ENCODE measurements around the gene TOMM20.

Gene TOMM20

DNA sequence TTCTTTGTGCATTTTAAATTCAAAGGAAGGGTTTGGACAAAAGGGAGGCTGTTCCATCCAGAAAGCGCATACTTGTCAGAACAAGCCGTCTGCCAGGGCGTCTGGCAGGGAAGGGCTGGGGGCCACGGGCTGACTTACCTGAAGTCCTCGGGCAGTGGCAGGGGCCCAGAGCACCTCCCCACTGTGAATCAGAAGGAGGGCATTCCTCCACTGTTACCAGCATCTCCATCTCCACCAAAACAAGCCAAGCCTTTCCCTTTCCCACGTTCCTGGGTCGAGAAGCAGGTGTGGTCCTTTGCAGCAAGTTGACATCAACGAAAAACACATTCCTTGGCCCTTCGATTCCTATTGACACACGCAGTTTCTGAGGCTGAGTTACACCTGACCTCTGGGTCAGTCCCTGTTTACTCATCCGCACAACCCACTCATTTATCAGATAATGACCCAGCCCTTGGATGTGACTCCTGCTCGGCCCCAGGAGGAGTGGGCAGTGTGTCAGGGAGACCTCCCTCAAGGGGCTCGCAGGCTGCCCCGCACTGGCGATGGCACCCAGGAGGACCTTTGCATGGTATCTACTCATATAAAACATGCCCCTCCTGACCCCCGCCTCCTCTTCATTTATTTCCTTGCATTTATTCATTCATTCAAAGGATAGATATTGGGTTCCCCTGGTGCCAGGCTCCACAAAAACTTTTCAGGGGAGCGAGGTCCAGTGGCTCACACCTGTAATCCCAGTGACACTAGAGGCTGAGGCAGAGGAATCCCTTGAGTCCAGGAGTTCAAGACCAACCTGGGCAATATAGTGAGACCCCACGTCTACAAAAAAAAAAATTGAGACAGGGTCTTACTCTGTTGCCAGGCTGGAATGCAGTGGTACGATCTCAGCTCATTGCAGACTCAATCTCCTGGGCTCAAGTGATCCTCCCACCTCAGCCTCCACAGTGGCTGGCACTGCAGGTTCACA lies 60.2 kb downstream of the TOMM20 start:
- Histone ChIP-seq H3K36me3 (ENCODE audit: control insufficient read depth in 1 of 2, insufficient read depth in 2 of 2, low read length in 2 of 2) (no peaks in the 10 kb centered on the region), H3K9ac (ENCODE audit: low read depth in 1 of 2, low read length in 2 of 2) (peak overlapping the region; percentile 67 to 68), H3K4me1 (ENCODE audit: control insufficient read depth in 1 of 2, insufficient read depth in 2 of 2, low read length in 2 of 2) (peaks cover 36 to 41% of the 10 kb centered on the region in 2 donors)

GRCh38 chr1:235067396-235068157 lies 61.1 kb downstream of the TOMM20 start:
- H3K4me1 ChIP-seq (ENCODE audit: control insufficient read depth in 1 of 2, insufficient read depth in 2 of 2, low read length in 2 of 2) = peaks cover 39 to 45% of the 10 kb centered on the region in 2 donors
- no peaks in the 10 kb centered on the region for H3K9me3 ChIP-seq (ENCODE audit: control insufficient read depth in 1 of 2, low read length in 2 of 2)
- peak overlapping the region; percentile 4 to 58 for H3K4me3 ChIP-seq (ENCODE audit: low read depth in 1 of 2, low read length in 2 of 2)
- no peaks in the 10 kb centered on the region for H3K27me3 ChIP-seq (ENCODE audit: control insufficient read depth in 1 of 2, insufficient read depth in 2 of 2, low read length in 2 of 2)
- peak overlapping the region; percentile 67 to 68 for H3K9ac ChIP-seq (ENCODE audit: low read depth in 1 of 2, low read length in 2 of 2)
- H3K36me3 ChIP-seq (ENCODE audit: control insufficient read depth in 1 of 2, insufficient read depth in 2 of 2, low read length in 2 of 2) = no peaks in the 10 kb centered on the region
- H3K27ac ChIP-seq (ENCODE audit: low read depth, low read length) = peak overlapping the region; percentile 89

More for the DNA sequence above, 60.2 kb downstream of the TOMM20 start:
- Histone ChIP-seq H3K27ac (ENCODE audit: low read depth, low read length) (peak overlapping the region; percentile 89), H3K27me3 (ENCODE audit: control insufficient read depth in 1 of 2, insufficient read depth in 2 of 2, low read length in 2 of 2) (no peaks in the 10 kb centered on the region), H3K9me3 (ENCODE audit: control insufficient read depth in 1 of 2, low read length in 2 of 2) (no peaks in the 10 kb centered on the region), H3K4me3 (ENCODE audit: low read depth in 1 of 2, low read length in 2 of 2) (peak overlapping the region; percentile 4 to 58)

DNA sequence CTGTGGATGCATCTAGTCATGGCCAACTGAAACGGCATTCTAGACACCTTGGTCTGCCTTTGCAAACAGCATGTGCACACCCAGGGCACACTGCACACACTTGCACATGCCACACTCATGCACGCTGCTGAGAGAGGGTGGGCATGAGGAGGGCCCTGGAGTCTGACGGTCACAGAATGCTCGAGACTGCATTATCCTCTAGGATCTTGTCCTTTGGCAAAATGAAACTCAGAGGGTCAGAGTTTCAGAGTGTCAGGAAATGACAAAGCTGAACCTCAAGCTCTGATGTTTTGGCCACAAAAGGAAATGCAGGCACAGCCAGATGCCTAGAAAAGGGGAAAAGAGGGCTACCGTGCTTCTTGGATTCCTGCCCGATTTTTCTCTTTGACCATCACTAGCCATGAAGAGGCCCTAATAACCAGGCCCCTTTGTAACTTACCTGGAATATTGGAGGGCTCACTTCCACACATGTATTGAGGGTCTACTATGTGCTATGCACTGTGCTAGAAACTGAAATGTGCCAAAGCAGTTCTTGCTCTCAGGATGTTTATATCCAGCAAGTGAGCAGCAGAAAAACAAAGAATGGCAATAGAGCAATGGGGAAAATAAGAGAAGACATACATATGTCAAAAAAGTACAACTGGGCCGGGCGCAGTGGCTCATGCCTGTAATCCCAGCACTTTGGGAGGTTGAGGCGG lies 65.4 kb downstream of the TOMM20 start:
- Histone ChIP-seq H3K27ac (ENCODE audit: low read depth, low read length) (peak overlapping the region; percentile 49), H3K4me1 (ENCODE audit: control insufficient read depth in 1 of 2, insufficient read depth in 2 of 2, low read length in 2 of 2) (peaks cover 45 to 49% of the 10 kb centered on the region in 2 donors), H3K4me3 (ENCODE audit: low read depth in 1 of 2, low read length in 2 of 2) (peak overlapping the region in 1 of 2 donors; percentile 29), H3K9ac (ENCODE audit: low read depth in 1 of 2, low read length in 2 of 2) (peak overlapping the region; percentile 14 to 44), H3K36me3 (ENCODE audit: control insufficient read depth in 1 of 2, insufficient read depth in 2 of 2, low read length in 2 of 2) (no peaks in the 10 kb centered on the region), H3K27me3 (ENCODE audit: control insufficient read depth in 1 of 2, insufficient read depth in 2 of 2, low read length in 2 of 2) (no peaks in the 10 kb centered on the region), H3K9me3 (ENCODE audit: control insufficient read depth in 1 of 2, low read length in 2 of 2) (no peaks in the 10 kb centered on the region)

DNA sequence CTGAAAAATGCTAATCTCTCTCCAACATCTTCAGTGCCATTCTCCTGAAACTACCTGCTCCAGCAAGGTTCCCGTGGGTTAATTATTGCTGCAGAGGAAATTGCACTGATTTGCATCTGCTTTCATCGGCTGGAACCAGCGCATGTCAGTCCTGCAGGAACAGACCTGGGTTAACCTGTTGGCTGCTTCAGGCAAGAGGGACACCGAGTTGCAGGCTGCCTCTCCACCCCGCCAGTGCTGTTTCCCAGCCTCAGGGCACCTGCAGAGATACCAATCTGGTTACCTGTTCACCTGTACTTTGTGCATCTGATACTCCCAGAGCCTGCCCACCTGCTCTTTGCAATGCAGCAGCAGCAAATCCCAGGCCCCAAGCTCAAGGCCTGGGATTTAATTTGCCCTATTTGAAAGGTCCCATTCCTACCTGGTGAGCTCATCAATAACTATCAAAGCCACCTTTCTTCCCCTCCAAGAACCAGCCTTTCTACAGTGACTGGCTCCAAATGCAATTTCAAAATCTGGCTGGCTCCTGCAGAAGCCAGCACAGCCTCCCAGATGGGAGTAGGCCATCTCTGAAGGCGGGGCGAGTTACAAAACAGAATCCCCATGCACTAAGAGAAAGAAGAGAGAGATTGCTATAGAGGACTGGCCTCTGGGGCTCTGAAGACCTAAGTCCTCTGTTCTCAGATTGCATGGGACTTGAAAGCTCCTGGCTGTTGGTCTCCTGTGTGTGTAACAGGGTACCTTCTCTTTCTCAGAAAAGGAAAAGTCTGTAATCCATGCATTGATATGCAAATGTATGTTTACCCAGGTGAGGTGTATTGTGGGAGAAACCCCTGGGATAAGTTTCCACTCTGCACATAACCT lies 67.8 kb downstream of the TOMM20 start:
- Histone ChIP-seq H3K4me1 (ENCODE audit: control insufficient read depth in 1 of 2, insufficient read depth in 2 of 2, low read length in 2 of 2) (peaks cover 33 to 36% of the 10 kb centered on the region in 2 donors), H3K9ac (ENCODE audit: low read depth in 1 of 2, low read length in 2 of 2) (peak overlapping the region; percentile 12 to 66), H3K4me3 (ENCODE audit: low read depth in 1 of 2, low read length in 2 of 2) (no peak overlapping the region), H3K27me3 (ENCODE audit: control insufficient read depth in 1 of 2, insufficient read depth in 2 of 2, low read length in 2 of 2) (no peaks in the 10 kb centered on the region), H3K9me3 (ENCODE audit: control insufficient read depth in 1 of 2, low read length in 2 of 2) (no peaks in the 10 kb centered on the region), H3K27ac (ENCODE audit: low read depth, low read length) (peak overlapping the region; percentile 47), H3K36me3 (ENCODE audit: control insufficient read depth in 1 of 2, insufficient read depth in 2 of 2, low read length in 2 of 2) (no peaks in the 10 kb centered on the region)
